ENCODE data around the gene ADGRG6.

- TF ChIP-seq EZH2 (IDR thresholded peaks at IDR 0.05) (no peak), POLR2AphosphoS5 (IDR thresholded peaks at IDR 0.05; ENCODE audit: borderline replicate concordance, low read depth, low read length) (no peak), FOXP2 (optimal IDR thresholded peaks at IDR 0.05; ENCODE audit: control extremely low read depth, extremely low read length, insufficient read depth) (no peak)
These were observed 82.9 kb downstream of the ADGRG6 start for GRCh38 chr6:142384519-142385254.

Data from SK-N-MC (cell line).